Measurements from ENCODE around the gene GATAD2A.

DNA sequence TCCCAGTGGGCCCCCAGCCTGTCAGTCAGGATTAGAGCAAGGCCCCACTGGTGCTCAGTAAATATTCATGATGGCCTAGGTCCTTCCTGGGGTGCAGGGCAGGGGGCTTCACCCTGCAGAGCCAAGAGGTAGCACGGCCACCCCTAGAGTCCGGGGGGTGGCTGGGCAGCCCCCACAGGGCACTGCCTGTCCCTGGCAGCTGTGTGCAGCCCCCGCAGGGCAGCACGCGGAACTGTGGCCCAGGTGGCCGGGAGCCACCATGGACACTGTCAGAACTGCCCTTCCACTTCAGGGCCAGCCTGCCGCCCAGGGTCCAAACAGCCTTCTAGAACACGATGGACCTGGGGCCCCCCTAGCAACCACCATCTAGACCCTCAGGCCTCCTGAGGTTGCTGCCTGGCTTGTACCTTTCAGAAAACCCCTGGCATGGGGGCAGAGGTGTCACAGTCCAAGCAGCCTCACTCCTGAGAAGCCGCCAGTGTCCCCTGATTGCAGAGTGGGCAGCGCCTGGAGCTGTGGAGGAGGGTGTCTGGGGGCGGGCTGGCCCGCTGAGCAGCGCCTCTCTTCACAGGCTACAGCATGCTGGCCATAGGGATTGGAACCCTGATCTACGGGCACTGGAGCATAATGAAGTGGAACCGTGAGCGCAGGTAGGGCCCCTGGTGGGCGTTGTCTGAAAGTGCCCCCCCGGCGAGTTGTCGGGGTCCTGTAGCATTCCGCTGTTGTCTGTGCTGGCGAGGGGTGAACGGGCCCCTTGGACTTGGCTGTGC lies 120.3 kb downstream of the GATAD2A start:
- TF ChIP-seq TAF1 (IDR thresholded peaks at IDR 0.05; ENCODE audit: borderline replicate concordance, insufficient read depth, low read length) (no peak), SIN3A (IDR thresholded peaks at IDR 0.05; ENCODE audit: borderline replicate concordance, insufficient read depth, low read length) (no peak), POLR2AphosphoS5 (IDR thresholded peaks at IDR 0.05; ENCODE audit: low read depth, low read length) (no peak), FOXP2 (optimal IDR thresholded peaks at IDR 0.05; ENCODE audit: borderline replicate concordance, extremely low read depth, extremely low read length, insufficient read depth) (no peak)
- TF ChIP-seq, protein P1, sequence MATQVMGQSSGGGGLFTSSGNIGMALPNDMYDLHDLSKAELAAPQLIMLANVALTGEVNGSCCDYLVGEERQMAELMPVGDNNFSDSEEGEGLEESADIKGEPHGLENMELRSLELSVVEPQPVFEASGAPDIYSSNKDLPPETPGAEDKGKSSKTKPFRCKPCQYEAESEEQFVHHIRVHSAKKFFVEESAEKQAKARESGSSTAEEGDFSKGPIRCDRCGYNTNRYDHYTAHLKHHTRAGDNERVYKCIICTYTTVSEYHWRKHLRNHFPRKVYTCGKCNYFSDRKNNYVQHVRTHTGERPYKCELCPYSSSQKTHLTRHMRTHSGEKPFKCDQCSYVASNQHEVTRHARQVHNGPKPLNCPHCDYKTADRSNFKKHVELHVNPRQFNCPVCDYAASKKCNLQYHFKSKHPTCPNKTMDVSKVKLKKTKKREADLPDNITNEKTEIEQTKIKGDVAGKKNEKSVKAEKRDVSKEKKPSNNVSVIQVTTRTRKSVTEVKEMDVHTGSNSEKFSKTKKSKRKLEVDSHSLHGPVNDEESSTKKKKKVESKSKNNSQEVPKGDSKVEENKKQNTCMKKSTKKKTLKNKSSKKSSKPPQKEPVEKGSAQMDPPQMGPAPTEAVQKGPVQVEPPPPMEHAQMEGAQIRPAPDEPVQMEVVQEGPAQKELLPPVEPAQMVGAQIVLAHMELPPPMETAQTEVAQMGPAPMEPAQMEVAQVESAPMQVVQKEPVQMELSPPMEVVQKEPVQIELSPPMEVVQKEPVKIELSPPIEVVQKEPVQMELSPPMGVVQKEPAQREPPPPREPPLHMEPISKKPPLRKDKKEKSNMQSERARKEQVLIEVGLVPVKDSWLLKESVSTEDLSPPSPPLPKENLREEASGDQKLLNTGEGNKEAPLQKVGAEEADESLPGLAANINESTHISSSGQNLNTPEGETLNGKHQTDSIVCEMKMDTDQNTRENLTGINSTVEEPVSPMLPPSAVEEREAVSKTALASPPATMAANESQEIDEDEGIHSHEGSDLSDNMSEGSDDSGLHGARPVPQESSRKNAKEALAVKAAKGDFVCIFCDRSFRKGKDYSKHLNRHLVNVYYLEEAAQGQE (IDR thresholded peaks at IDR 0.05; ENCODE audit: insufficient read depth in 1 of 2, low read depth in 2 of 2, low read length in 2 of 2), result no peak
